Effector memory CD4-positive, alpha-beta T cell (primary cell): Measurements from ENCODE around the gene ADAMTS16.

Experiments used
- DNase-seq, 3 donors: peaks; one replicate each; pipeline ENCODE4 v3.0.0-alpha.2; 2020
- H3K27ac ChIP-seq: 2 replicates; pipeline ENCODE4 v1.7.0; 2013; ENCODE audit warnings: mild to moderate bottlenecking, low read length, moderate library complexity; ENCODE audit not compliant: insufficient read depth, poor library complexity, severe bottlenecking
- H3K27me3 ChIP-seq: replicated peaks from 2 replicates; pipeline ENCODE4 v1.7.0; 2013; ENCODE audit warnings: mild to moderate bottlenecking, low read length; ENCODE audit not compliant: insufficient read depth, control insufficient read depth, poor library complexity, severe bottlenecking
- H3K36me3 ChIP-seq: 2 replicates; pipeline ENCODE4 v1.7.0; 2013; ENCODE audit warnings: mild to moderate bottlenecking, low read length, moderate library complexity; ENCODE audit not compliant: control insufficient read depth, insufficient read depth
- H3K4me1 ChIP-seq: 2 replicates; pipeline ENCODE4 v1.7.0; 2013; ENCODE audit warnings: low read length, mild to moderate bottlenecking; ENCODE audit not compliant: control insufficient read depth, insufficient read depth, poor library complexity, severe bottlenecking
- H3K4me3 ChIP-seq: 2 replicates; pipeline ENCODE4 v1.7.0; 2013; ENCODE audit warnings: low read length, low read depth, mild to moderate bottlenecking; ENCODE audit not compliant: insufficient read depth, poor library complexity, severe bottlenecking
- H3K9me3 ChIP-seq: 2 replicates; pipeline ENCODE4 v1.7.0; 2013; ENCODE audit warnings: mild to moderate bottlenecking, low read length, moderate library complexity; ENCODE audit not compliant: control insufficient read depth

The ADAMTS16 gene

GRCh38 chr5:5359618-5360017 lies 219.5 kb downstream of the ADAMTS16 start:
- H3K27ac ChIP-seq = no peak overlapping the region
- no peak overlapping the region for H3K4me3 ChIP-seq
- DNase-seq = no peak
- no peaks in the 10 kb centered on the region for H3K36me3 ChIP-seq
- no peaks in the 10 kb centered on the region for H3K9me3 ChIP-seq
- no peaks in the 10 kb centered on the region for H3K4me1 ChIP-seq
- no peaks in the 10 kb centered on the region for H3K27me3 ChIP-seq

GRCh38 chr5:5360363-5360940 lies 220.3 kb downstream of the ADAMTS16 start:
- H3K27me3 ChIP-seq = no peaks in the 10 kb centered on the region
- no peak overlapping the region for H3K27ac ChIP-seq
- no peak overlapping the region for H3K4me3 ChIP-seq
- no peak for DNase-seq
- no peaks in the 10 kb centered on the region for H3K4me1 ChIP-seq
- no peaks in the 10 kb centered on the region for H3K36me3 ChIP-seq
- H3K9me3 ChIP-seq = no peaks in the 10 kb centered on the region

GRCh38 chr5:5360941-5361520 lies 220.9 kb downstream of the ADAMTS16 start:
- no peaks in the 10 kb centered on the region for H3K36me3 ChIP-seq

GRCh38 chr5:5363045-5363444 lies 222.9 kb downstream of the ADAMTS16 start:
- Histone ChIP-seq H3K4me1 (no peaks in the 10 kb centered on the region), H3K36me3 (no peaks in the 10 kb centered on the region), H3K27ac (no peak overlapping the region), H3K4me3 (no peak overlapping the region), H3K9me3 (no peaks in the 10 kb centered on the region), H3K27me3 (no peaks in the 10 kb centered on the region)
- no peak for DNase-seq

More at GRCh38 chr5:5360941-5361520, 220.9 kb downstream of the ADAMTS16 start:
- Histone ChIP-seq H3K4me1 (no peaks in the 10 kb centered on the region), H3K4me3 (no peak overlapping the region), H3K9me3 (no peaks in the 10 kb centered on the region), H3K27ac (no peak overlapping the region), H3K27me3 (no peaks in the 10 kb centered on the region)
- no peak for DNase-seq

GRCh38 chr5:5364932-5365331 lies 224.8 kb downstream of the ADAMTS16 start:
- Histone ChIP-seq H3K27ac (no peak overlapping the region), H3K9me3 (no peaks in the 10 kb centered on the region), H3K27me3 (no peaks in the 10 kb centered on the region), H3K36me3 (no peaks in the 10 kb centered on the region), H3K4me1 (no peaks in the 10 kb centered on the region), H3K4me3 (no peak overlapping the region)
- DNase-seq = no peak

GRCh38 chr5:5367739-5368138 lies 227.6 kb downstream of the ADAMTS16 start:
- no peak overlapping the region for H3K27ac ChIP-seq
- no peaks in the 10 kb centered on the region for H3K27me3 ChIP-seq
- no peak overlapping the region for H3K4me3 ChIP-seq
- H3K9me3 ChIP-seq = no peaks in the 10 kb centered on the region
- no peaks in the 10 kb centered on the region for H3K36me3 ChIP-seq
- no peaks in the 10 kb centered on the region for H3K4me1 ChIP-seq
- no peak for DNase-seq

GRCh38 chr5:5369051-5369605 lies 229.0 kb downstream of the ADAMTS16 start:
- no peaks in the 10 kb centered on the region for H3K4me1 ChIP-seq
- no peak for DNase-seq
- H3K4me3 ChIP-seq = no peak overlapping the region
- H3K36me3 ChIP-seq = no peaks in the 10 kb centered on the region
- H3K27ac ChIP-seq = no peak overlapping the region
- H3K27me3 ChIP-seq = no peaks in the 10 kb centered on the region
- no peaks in the 10 kb centered on the region for H3K9me3 ChIP-seq
